Regular cardiac myocyte (primary cell): Measurements from ENCODE around the gene C19orf67. TPM values are rescaled to one million over a fixed set of nuclear protein-coding genes. Genes with fewer than 3 reads are reported as not detected.

Experiments used
- total RNA-seq: library from RNA; depleted of rRNA; stranded (reverse); fragments of >200 nt; gene quantifications from 2 replicates; pipeline ENCODE4 v1.2.3, GENCODE V29; 2014

The C19orf67 gene
- 0.56 TPM in 1 of 2 replicates, not detected in the other for total RNA-seq

DNA sequence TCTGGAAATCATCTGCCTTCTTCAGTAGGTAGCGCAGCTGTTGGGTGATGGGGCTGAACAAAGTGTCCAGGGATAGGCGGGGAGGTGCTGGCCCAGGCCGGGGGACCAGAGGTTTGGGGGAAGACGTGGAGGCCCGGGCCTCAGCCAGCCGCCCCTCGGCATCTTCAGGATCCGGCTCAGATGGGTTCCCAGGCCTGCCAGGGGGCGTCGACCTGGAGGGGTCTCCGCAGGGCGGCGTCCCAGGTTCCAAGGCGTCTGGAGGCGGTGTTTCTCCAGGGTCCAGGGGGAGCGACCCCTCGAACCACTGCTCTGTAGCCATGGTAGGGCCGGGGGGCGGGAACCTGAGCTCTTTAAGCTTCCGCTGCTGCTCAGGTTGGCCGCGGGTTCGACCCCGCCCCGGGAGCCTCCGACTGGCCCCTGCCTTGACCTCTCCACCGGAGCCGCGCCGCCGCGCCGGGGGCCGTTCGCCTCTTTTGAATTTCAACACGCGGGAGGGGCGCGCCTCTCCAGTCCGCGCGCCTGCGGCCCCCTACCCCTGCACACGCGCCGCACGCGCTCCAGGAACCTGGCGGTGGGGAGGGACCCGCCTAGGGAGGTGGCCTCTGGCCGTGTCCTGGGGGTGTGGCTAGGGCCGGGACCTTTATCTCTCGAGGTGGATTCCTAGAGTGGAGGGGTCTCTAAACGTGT lies at the start of gene C19orf67:
Gene C19orf67 (minus strand): TSS at position 475 of the 687 bp plus-strand sequence. CDS start 156 bp downstream, at position 319.

DNA sequence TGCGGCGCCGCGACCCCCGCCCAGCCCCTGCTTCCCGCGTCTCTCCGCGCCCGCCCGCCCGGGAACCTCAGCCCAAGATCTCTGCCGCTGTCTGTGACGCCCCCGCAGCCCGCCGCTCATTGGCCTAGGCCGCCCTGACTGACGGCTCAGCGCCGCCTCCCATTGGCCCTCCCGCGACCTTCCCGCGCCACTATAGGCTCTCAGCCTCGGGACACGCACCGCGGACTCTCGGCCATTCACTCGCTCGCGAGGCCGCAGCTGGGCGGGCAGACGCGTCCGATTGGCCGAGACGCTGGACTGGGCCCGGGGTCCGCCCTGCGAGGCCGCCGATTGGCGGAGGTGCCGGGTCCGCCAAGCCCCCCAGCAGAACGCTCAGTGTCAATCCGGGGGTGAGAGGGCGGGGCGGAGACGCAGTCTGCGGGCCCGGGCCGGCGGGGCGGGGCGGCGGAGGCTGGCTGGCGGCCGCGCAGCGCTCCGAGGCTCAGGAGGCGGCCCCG lies 32.1 kb upstream of the C19orf67 start, which contains the start of gene PRKACA:
Gene PRKACA (minus strand): TSS at position 95 of the 497 bp plus-strand sequence. CDS start 215 bp downstream, outside the sequence.

GRCh38 chr19:14090509-14091080 lies 5.0 kb upstream of the C19orf67 start, which contains the start of gene SAMD1:
SAMD1 (minus strand) TSS chr19:14090751.

GRCh38 chr19:14072535-14073260 lies 12.9 kb downstream of the C19orf67 start, which contains the start of gene MISP3:
MISP3 (plus strand) TSS chr19:14072786; CDS start chr19:14073310, 524 bp downstream.

DNA sequence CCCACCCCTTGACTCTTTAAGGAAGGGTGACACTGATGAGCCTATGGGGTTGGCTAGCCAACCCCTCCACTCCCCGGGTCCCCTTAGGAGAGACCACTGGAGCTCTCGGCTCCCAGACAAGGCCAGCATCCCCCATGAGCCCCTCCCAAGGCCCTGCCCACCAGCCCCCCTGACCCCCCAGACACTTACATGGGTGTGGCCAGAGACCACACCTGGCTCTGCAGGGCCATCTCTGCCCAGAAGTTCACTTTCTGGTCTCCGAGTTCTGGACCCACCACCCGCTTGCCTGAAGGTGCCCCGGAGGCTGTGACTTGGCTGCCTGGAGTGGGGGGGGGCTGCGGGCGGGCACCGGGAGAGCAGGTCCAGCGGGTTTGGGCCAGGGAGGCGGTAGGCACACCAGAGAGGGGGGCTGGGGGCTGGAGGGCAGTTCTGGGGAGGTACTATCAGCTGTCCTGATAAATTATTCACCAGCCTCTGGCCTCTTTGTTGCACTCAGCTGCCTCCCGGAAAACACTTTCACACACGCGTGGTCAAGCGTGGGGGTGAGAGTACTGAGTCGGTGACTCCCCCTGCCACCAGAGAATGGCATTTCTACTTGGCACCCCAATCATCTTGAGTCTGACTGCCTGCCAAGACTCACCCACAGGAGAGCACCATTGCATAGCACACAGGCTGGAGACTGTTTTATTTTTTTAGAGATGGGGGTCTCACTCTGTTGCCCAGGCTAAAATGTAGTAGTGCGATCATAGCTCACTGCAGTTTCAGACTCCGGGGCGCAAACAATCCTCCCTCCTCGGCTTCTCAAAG lies 23.6 kb downstream of the C19orf67 start, which contains the start of gene PALM3:
Gene PALM3 (minus strand): TSS at position 326 of the 807 bp plus-strand sequence. CDS start 96 bp downstream, at position 230.

GRCh38 chr19:14031719-14032480 lies 53.7 kb downstream of the C19orf67 start, which contains the start of gene IL27RA:
IL27RA (plus strand) TSS chr19:14031762; CDS start chr19:14031873, 111 bp downstream.

Other genes starting within 250 kb of the C19orf67 start
- not detected in 2 replicates for gene NANOS3, start 208.6 kb downstream of the C19orf67 start, total RNA-seq
- 1.2 and 1.4 TPM in 2 replicates for gene BRME1, start 179.7 kb downstream of the C19orf67 start, total RNA-seq
- 5.1 and 7.1 TPM in 2 replicates for gene CC2D1A, start 179.6 kb downstream of the C19orf67 start, total RNA-seq
- gene PODNL1, start 147.4 kb downstream of the C19orf67 start, total RNA-seq, result 0.58 and 0.85 TPM in 2 replicates
- gene DCAF15, start 133.3 kb downstream of the C19orf67 start, total RNA-seq, result 6.5 and 13.8 TPM in 2 replicates
- 1.1 and 2.7 TPM in 2 replicates for gene RFX1, start 79.5 kb downstream of the C19orf67 start, total RNA-seq
- not detected in 2 replicates for gene RLN3, start 57.6 kb downstream of the C19orf67 start, total RNA-seq
- 1.5 and 2.8 TPM in 2 replicates for gene IL27RA, start 54.0 kb downstream of the C19orf67 start, total RNA-seq
- gene PALM3, start 23.7 kb downstream of the C19orf67 start, total RNA-seq, result 0.28 and 0.38 TPM in 2 replicates
- 0.19 and 1.4 TPM in 2 replicates for gene MISP3, start 13.0 kb downstream of the C19orf67 start, total RNA-seq
- gene SAMD1, start 5.0 kb upstream of the C19orf67 start, total RNA-seq, result 15.8 and 25.9 TPM in 2 replicates
- gene PRKACA, start 32.0 kb upstream of the C19orf67 start, total RNA-seq, result 31.6 and 53.9 TPM in 2 replicates
- gene ASF1B, start 50.8 kb upstream of the C19orf67 start, total RNA-seq, result 1.4 and 17.6 TPM in 2 replicates
- 0.96 and 2.5 TPM in 2 replicates for gene ADGRL1, start 120.4 kb upstream of the C19orf67 start, total RNA-seq